Right cardiac atrium (tissue), 5 donors: ENCODE measurements around the gene KDM5B. TPM values are rescaled to one million over a fixed set of nuclear protein-coding genes. Genes with fewer than 3 reads are reported as not detected.

Experiments used
- ATAC-seq, 2 donors: fragments of 200-7000 bp; cut with Tn5 transposase; one replicate each; pipeline versions ENCODE4 v1.8.0 to v1.9.1; 2020; ENCODE audit warnings: moderate library complexity in 2 of 2, mild to moderate bottlenecking in 1 of 2
- DNase-seq, 3 donors: peaks; one replicate each; pipeline ENCODE4 v3.0.0-alpha.2; 2020
- H3K27ac ChIP-seq: one replicate; pipeline ENCODE4 v1.5.1; 2013; ENCODE audit warnings: mild to moderate bottlenecking, low read length, control low read depth, moderate library complexity
- H3K27me3 ChIP-seq: one replicate; pipeline ENCODE4 v1.6.1; 2013; ENCODE audit not compliant: control insufficient read depth, insufficient read depth
- H3K4me1 ChIP-seq: one replicate; pipeline ENCODE4 v1.6.1; 2013; ENCODE audit warnings: low read length; ENCODE audit not compliant: control insufficient read depth, insufficient read depth
- H3K4me3 ChIP-seq: one replicate; pipeline ENCODE4 v1.5.1; 2013; ENCODE audit warnings: low read length, control low read depth
- H3K9me3 ChIP-seq: one replicate; pipeline ENCODE4 v1.6.1; 2013; ENCODE audit warnings: low read length; ENCODE audit not compliant: control insufficient read depth
- WGBS: extraction: QIAGEN DNeasy Blood & Tissue Kit; methylation state at CpG from one replicate; pipeline ENCODE4 v1.1.7; 2013; 5-methylcytosine and 5-hydroxymethylcytosine counted together
- intact Hi-C, 4 donors: fragments of 100-400 bp; cut with DNase I; formaldehyde crosslinking; loops; one replicate each; pipeline versions ENCODE4 v1.11.0 to v1.14.0; 2022 to 2023
- polyA plus RNA-seq: library from polyadenylated mRNA; stranded (reverse); fragments of 200-250 nt; gene quantifications from one replicate; pipeline ENCODE4 v1.2.3, GENCODE V29; 2013
- total RNA-seq, 4 donors: library from RNA; stranded (reverse); fragmentation: NEBNext Ultra II Directional; extraction: Animal tissue kit (Norgen Biotek cat#: 25700); gene quantifications; one replicate each; pipeline ENCODE4 v1.2.1, GENCODE V29; 2021
- donor health status: healthy with polysubstance abuse.
- donor health status: DM: no; HTN: yes; CAD: no.
- donor health status: DM: no; HTN: no; CAD: no.
- donor health status: DM: no; HTN: yes; CAD: no; lungs with severe emphysema.
- donor health status: DM: yes; HTN: yes; CAD: no.

The KDM5B gene
- total and polyA plus RNA-seq, 5 donors = 7.4 to 22.0 (median 18.9) TPM

GRCh38 chr1:202710070-202711045 is 97.9 kb downstream of the KDM5B start, which contains the start of gene SYT2:
TSS of gene SYT2 (minus strand) at chr1:202710454. CDS start at chr1:202605772, 104,682 bp downstream.
- intact Hi-C loops = loop anchor here in 3 of 4 donors (10.0 kb wide), 4 partner anchors 366 to 526 kb away; partner anchors contain the start of genes PPP1R12B (in 2 of the 3) and UBE2T (in 2 of the 3)
- Histone ChIP-seq H3K27ac (no peak within 1 kb of the TSS), H3K27me3 (no peaks in the 10 kb centered on the region), H3K4me1 (no peaks in the 10 kb centered on the region), H3K4me3 (peak within 1 kb of the TSS; percentile 17), H3K9me3 (no peaks in the 10 kb centered on the region)
- DNase-seq (peak; percentile 34 to 72 (median 71)), ATAC-seq (peak; percentile 64 to 75)
- WGBS = 6% methylated on average over 64 of the region's 64 CpGs

- intact Hi-C loops = loop anchor here in 3 of 4 donors (10.0 kb wide), 4 partner anchors 365 to 525 kb away; partner anchors contain the start of genes PPP1R12B (in 2 of the 3) and UBE2T (in 2 of the 3)
- 4% methylated on average over 34 of the region's 34 CpGs for WGBS
- DNase-seq (no peak), ATAC-seq (peak; percentile 9 to 17)
- H3K4me1 ChIP-seq = no peaks in the 10 kb centered on the region
- no peaks in the 10 kb centered on the region for H3K27me3 ChIP-seq
- no peak overlapping the region for H3K27ac ChIP-seq
- peak overlapping the region; percentile 17 for H3K4me3 ChIP-seq
- H3K9me3 ChIP-seq = no peaks in the 10 kb centered on the region
These were observed 98.8 kb downstream of the KDM5B start for GRCh38 chr1:202709276-202710041.

GRCh38 chr1:202708456-202709275 is 99.6 kb downstream of the KDM5B start:
- Histone ChIP-seq H3K4me1 (no peaks in the 10 kb centered on the region), H3K27ac (no peak overlapping the region), H3K27me3 (no peaks in the 10 kb centered on the region), H3K9me3 (no peaks in the 10 kb centered on the region), H3K4me3 (no peak overlapping the region)
- ATAC-seq (no peak), DNase-seq (no peak)
- WGBS = 70% methylated on average over 12 of the region's 12 CpGs
- intact Hi-C loops = no loop called here

- no peaks in the 10 kb centered on the region for H3K27me3 ChIP-seq
- intact Hi-C loops = no loop called here
- DNase-seq (no peak), ATAC-seq (no peak)
- no peak overlapping the region for H3K4me3 ChIP-seq
- no peaks in the 10 kb centered on the region for H3K9me3 ChIP-seq
- H3K4me1 ChIP-seq = no peaks in the 10 kb centered on the region
- H3K27ac ChIP-seq = no peak overlapping the region
- 73% methylated on average over 5 of the region's 5 CpGs for WGBS
These were observed 101.4 kb downstream of the KDM5B start for GRCh38 chr1:202706851-202707250.

GRCh38 chr1:202704601-202705000 is 103.6 kb downstream of the KDM5B start:
- Histone ChIP-seq H3K27me3 (no peaks in the 10 kb centered on the region), H3K4me3 (no peak overlapping the region), H3K9me3 (no peaks in the 10 kb centered on the region), H3K4me1 (no peaks in the 10 kb centered on the region), H3K27ac (no peak overlapping the region)
- ATAC-seq (no peak), DNase-seq (no peak)
- intact Hi-C loops = no loop called here
- 56% methylated on average over 4 of the region's 4 CpGs for WGBS

- no peaks in the 10 kb centered on the region for H3K9me3 ChIP-seq
These were observed 105.0 kb downstream of the KDM5B start for GRCh38 chr1:202703191-202703590.

GRCh38 chr1:202702088-202702487 is 106.1 kb downstream of the KDM5B start:
- H3K9me3 ChIP-seq = no peaks in the 10 kb centered on the region
- no peak overlapping the region for H3K27ac ChIP-seq
- H3K4me1 ChIP-seq = no peaks in the 10 kb centered on the region
- 50% methylated on average over 5 of the region's 5 CpGs for WGBS
- ATAC-seq (no peak), DNase-seq (no peak)
- intact Hi-C loops = no loop called here
- H3K27me3 ChIP-seq = no peaks in the 10 kb centered on the region
- H3K4me3 ChIP-seq = no peak overlapping the region

More at GRCh38 chr1:202703191-202703590, 105.0 kb downstream of the KDM5B start:
- DNase-seq (no peak), ATAC-seq (no peak)
- 78% methylated on average over 6 of the region's 6 CpGs for WGBS
- H3K27me3 ChIP-seq = no peaks in the 10 kb centered on the region
- no peaks in the 10 kb centered on the region for H3K4me1 ChIP-seq
- no peak overlapping the region for H3K4me3 ChIP-seq
- intact Hi-C loops = no loop called here
- no peak overlapping the region for H3K27ac ChIP-seq

- Histone ChIP-seq H3K9me3 (no peaks in the 10 kb centered on the region), H3K27me3 (no peaks in the 10 kb centered on the region), H3K4me1 (no peaks in the 10 kb centered on the region), H3K4me3 (no peak overlapping the region), H3K27ac (no peak overlapping the region)
- ATAC-seq (no peak), DNase-seq (no peak)
- WGBS = 78% methylated on average over 3 of the region's 3 CpGs
- intact Hi-C loops = no loop called here
These were observed 107.0 kb downstream of the KDM5B start for GRCh38 chr1:202701200-202701599.

- DNase-seq (no peak), ATAC-seq (no peak)
- intact Hi-C loops = no loop called here
- 69% methylated on average over 5 of the region's 5 CpGs for WGBS
- H3K27ac ChIP-seq = no peak overlapping the region
- H3K4me3 ChIP-seq = no peak overlapping the region
- no peaks in the 10 kb centered on the region for H3K4me1 ChIP-seq
- H3K9me3 ChIP-seq = no peaks in the 10 kb centered on the region
- H3K27me3 ChIP-seq = no peaks in the 10 kb centered on the region
These were observed 108.2 kb downstream of the KDM5B start for GRCh38 chr1:202700061-202700460.

GRCh38 chr1:202698276-202698675 is 109.9 kb downstream of the KDM5B start:
- 66% methylated on average over 8 of the region's 8 CpGs for WGBS
- intact Hi-C loops = no loop called here
- no peaks in the 10 kb centered on the region for H3K27me3 ChIP-seq

More at GRCh38 chr1:202698276-202698675, 109.9 kb downstream of the KDM5B start:
- H3K9me3 ChIP-seq = no peaks in the 10 kb centered on the region
- no peak overlapping the region for H3K27ac ChIP-seq
- ATAC-seq (no peak), DNase-seq (no peak)
- no peaks in the 10 kb centered on the region for H3K4me1 ChIP-seq
- no peak overlapping the region for H3K4me3 ChIP-seq
